Colonic mucosa (tissue), 4 donors: Measurements from ENCODE around the gene PDE7B. TPM values are rescaled to one million over a fixed set of nuclear protein-coding genes. Genes with fewer than 3 reads are reported as not detected.

ENCODE experiments used
- DNase-seq: peaks from one replicate; pipeline ENCODE4 v3.0.0-alpha.2; 2020
- H3K27ac ChIP-seq: fragments of 200-600 bp; one replicate; pipeline ENCODE4 v1.8.0; 2021
- H3K27me3 ChIP-seq: fragments of 200-600 bp; one replicate; pipeline ENCODE4 v1.8.0; 2021
- H3K36me3 ChIP-seq: fragments of 200-600 bp; one replicate; pipeline ENCODE4 v1.8.0; 2021
- H3K4me1 ChIP-seq: fragments of 200-600 bp; one replicate; pipeline ENCODE4 v1.8.0; 2021; ENCODE audit warnings: mild to moderate bottlenecking
- H3K4me3 ChIP-seq: fragments of 200-600 bp; one replicate; pipeline ENCODE4 v1.8.0; 2021
- H3K9ac ChIP-seq, 2 donors: one replicate each; pipeline ENCODE4 v1.7.0; 2013; ENCODE audit warnings: control low read depth in 2 of 2, low read depth in 2 of 2, low read length in 2 of 2
- H3K9me3 ChIP-seq: fragments of 200-600 bp; one replicate; pipeline ENCODE4 v1.8.0; 2021
- intact Hi-C: fragments of 100-400 bp; cut with DNase I; formaldehyde crosslinking; loops from one replicate; pipeline ENCODE4 v1.14.1; 2022
- total RNA-seq, 2 donors: library from RNA; stranded (reverse); fragmentation: NEBNext Ultra II Directional in 1 of 2; extraction: Animal tissue kit (Norgen Biotek cat#: 25700) in 1 of 2; gene quantifications; one replicate each; pipeline ENCODE4 v1.2.1, GENCODE V29; 2021
- TF ChIP-seq, protein P1 (sequence below): fragments of 200-600 bp; IDR thresholded peaks from one replicate; pipeline ENCODE4 v1.8.0; 2022; ENCODE audit warnings: antibody characterized with exemption, mild to moderate bottlenecking
- donor health status: healthy.
- donor health status: DM: no; HTN: no; CAD: no.
- donor health status: DM: no; HTN: no; CAD: no.

The PDE7B gene
- total RNA-seq, 2 donors from 2014 or later: 1.0 to 1.4 TPM

DNA sequence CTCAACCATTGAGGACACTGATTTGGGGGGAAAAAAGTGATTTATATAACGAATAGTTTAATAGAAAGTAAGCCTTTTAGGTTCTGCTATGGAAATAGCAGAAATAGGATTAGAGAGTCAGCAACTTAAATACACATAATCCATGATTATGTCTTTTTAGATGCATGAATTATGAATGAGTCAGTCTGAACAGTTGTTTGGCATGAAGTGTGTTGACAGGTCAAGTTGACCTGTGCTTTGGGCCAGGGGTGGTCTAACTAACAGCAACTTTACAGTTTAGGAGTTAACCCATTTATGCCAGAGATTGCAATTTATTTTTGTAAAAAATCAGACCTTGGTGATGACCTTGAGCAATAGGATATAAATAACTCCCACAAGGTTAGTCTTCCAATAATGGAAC lies 207.4 kb downstream of the PDE7B start:
- Histone ChIP-seq H3K4me1 (no peaks in the 10 kb centered on the region), H3K27ac (no peak overlapping the region), H3K9me3 (no peaks in the 10 kb centered on the region), H3K9ac (no peak overlapping the region), H3K27me3 (no peaks in the 10 kb centered on the region), H3K4me3 (no peak overlapping the region), H3K36me3 (no peaks in the 10 kb centered on the region)
- TF ChIP-seq, protein P1, sequence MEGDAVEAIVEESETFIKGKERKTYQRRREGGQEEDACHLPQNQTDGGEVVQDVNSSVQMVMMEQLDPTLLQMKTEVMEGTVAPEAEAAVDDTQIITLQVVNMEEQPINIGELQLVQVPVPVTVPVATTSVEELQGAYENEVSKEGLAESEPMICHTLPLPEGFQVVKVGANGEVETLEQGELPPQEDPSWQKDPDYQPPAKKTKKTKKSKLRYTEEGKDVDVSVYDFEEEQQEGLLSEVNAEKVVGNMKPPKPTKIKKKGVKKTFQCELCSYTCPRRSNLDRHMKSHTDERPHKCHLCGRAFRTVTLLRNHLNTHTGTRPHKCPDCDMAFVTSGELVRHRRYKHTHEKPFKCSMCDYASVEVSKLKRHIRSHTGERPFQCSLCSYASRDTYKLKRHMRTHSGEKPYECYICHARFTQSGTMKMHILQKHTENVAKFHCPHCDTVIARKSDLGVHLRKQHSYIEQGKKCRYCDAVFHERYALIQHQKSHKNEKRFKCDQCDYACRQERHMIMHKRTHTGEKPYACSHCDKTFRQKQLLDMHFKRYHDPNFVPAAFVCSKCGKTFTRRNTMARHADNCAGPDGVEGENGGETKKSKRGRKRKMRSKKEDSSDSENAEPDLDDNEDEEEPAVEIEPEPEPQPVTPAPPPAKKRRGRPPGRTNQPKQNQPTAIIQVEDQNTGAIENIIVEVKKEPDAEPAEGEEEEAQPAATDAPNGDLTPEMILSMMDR: no peak
- no peak for DNase-seq
- intact Hi-C loops: no loop called here

DNA sequence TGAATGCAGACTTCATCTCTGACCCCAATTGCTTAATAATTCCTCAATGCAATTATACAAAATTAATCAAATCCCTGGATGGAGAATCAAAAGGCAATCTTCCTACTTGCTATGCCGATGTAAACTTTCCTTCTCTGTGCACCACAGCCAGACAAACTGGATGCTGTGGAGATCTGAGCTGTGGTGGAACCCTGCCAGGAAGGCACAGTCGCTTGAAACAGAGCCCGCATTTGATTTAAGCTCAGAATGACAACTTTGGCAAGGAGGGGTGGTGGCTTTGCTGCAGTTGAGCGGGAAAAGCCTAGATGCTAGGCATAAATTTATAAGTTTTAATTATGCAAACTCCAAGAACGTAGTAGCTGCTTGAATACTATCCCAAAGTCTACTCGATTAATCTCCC lies 207.8 kb downstream of the PDE7B start:
- H3K4me1 ChIP-seq: no peaks in the 10 kb centered on the region
- no peak overlapping the region for H3K9ac ChIP-seq
- H3K36me3 ChIP-seq: no peaks in the 10 kb centered on the region
- intact Hi-C loops: no loop called here
- no peak overlapping the region for H3K27ac ChIP-seq
- TF ChIP-seq, protein P1: no peak
- H3K27me3 ChIP-seq: no peaks in the 10 kb centered on the region
- H3K9me3 ChIP-seq: no peaks in the 10 kb centered on the region
- no peak for DNase-seq
- no peak overlapping the region for H3K4me3 ChIP-seq

DNA sequence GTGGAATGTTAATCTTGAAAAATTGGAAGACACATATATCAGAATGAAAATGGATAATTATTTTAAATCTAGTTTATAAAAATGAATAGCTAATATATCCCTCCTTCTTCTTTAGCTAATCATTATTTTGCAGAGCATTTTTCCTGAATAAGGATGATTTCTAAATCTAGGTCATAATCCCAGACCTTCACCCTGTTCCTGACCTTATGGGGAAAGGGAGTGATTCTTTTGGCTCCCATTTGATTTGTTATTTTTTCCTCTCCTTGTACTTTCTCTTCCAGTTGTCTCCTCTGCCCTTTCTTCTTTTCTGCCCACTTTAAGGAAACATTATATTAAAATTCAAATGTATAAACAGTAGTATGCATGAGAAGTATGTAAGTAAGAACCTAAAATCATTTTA lies 208.6 kb downstream of the PDE7B start:
- H3K27ac ChIP-seq: no peak overlapping the region
- H3K9me3 ChIP-seq: no peaks in the 10 kb centered on the region
- H3K27me3 ChIP-seq: no peaks in the 10 kb centered on the region
- intact Hi-C loops: no loop called here
- H3K36me3 ChIP-seq: no peaks in the 10 kb centered on the region
- no peak overlapping the region for H3K4me3 ChIP-seq
- no peak for DNase-seq
- H3K4me1 ChIP-seq: no peaks in the 10 kb centered on the region
- TF ChIP-seq, protein P1: no peak
- no peak overlapping the region for H3K9ac ChIP-seq

DNA sequence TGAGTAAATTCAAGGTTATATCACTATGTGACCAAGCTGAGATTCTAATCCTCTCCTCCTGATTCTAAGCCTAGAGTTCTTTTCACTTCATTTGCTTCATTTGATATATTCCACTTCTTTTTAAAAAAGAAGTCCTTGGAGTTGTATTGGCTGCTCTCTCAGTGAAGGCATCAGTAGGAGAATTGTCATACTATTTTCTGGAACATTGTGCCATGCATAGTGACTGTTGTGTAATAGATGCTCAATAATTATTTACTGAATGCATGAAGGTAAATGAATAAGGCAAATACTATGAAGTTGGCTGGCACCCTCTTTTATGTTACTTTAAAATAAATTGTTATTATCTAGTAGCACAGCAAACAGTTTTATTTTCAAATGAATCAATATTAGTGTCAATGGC lies 209.3 kb downstream of the PDE7B start:
- Histone ChIP-seq H3K4me1 (no peaks in the 10 kb centered on the region), H3K27me3 (no peaks in the 10 kb centered on the region), H3K9ac (no peak overlapping the region), H3K36me3 (no peaks in the 10 kb centered on the region), H3K9me3 (no peaks in the 10 kb centered on the region), H3K4me3 (no peak overlapping the region), H3K27ac (no peak overlapping the region)
- TF ChIP-seq, protein P1: no peak
- no peak for DNase-seq
- intact Hi-C loops: no loop called here

DNA sequence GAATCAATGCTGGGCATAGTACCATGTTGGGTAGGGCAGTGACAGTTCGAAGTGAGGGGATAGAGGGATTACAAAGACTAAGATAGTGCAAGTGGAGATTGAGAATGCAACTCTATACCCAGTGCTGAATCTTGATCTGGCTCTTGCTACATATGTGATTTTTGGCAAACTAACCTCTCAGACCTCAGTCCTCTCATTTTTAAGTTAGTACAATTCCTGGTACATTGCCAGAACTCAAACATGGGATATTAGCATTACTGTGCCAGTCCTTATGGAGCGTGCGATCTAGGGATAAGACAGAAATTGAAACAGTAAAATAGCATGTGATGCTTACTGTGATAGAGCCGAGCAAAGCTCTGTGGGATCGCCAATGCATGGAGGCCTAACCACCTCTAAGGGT lies 210.2 kb downstream of the PDE7B start:
- Histone ChIP-seq H3K27ac (no peak overlapping the region), H3K9ac (no peak overlapping the region), H3K4me3 (no peak overlapping the region), H3K36me3 (no peaks in the 10 kb centered on the region), H3K9me3 (no peaks in the 10 kb centered on the region), H3K27me3 (no peaks in the 10 kb centered on the region), H3K4me1 (no peaks in the 10 kb centered on the region)
- TF ChIP-seq, protein P1: no peak
- intact Hi-C loops: no loop called here
- no peak for DNase-seq

DNA sequence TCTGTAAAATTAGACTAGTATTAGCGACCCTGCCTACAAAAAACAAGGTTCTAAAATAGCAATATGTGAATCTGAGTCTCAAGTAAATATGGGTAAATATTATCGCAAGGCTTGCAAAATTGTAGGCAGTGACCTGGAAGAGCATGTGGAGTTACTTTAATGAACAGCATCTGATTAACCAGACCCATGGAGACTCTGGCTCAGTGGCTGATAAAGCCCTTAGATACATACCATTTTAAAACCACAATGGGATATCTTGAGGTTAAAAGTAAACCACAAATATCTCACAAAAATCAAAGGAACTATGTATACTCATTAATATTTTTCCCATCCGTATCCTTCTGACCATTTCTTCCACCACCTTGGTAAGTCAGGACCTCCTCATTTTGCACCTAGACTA lies 211.6 kb downstream of the PDE7B start:
- no peak overlapping the region for H3K9ac ChIP-seq
- intact Hi-C loops: no loop called here
- H3K9me3 ChIP-seq: no peaks in the 10 kb centered on the region
- H3K4me3 ChIP-seq: no peak overlapping the region
- TF ChIP-seq, protein P1: no peak
- no peak for DNase-seq
- H3K27me3 ChIP-seq: no peaks in the 10 kb centered on the region
- no peaks in the 10 kb centered on the region for H3K36me3 ChIP-seq
- no peaks in the 10 kb centered on the region for H3K4me1 ChIP-seq
- no peak overlapping the region for H3K27ac ChIP-seq
